Breast epithelium (tissue), 3 donors: ENCODE results near the gene IL1RAPL2.

Experiments used
- CTCF ChIP-seq, 3 donors: fragments of 450-650 bp; IDR thresholded peaks; one replicate each; pipeline ENCODE4 v1.5.1; 2016 to 2017; ENCODE audit warnings: antibody characterized with exemption in 3 of 3, mild to moderate bottlenecking in 3 of 3, moderate library complexity in 3 of 3
- POLR2A ChIP-seq: fragments of 450-650 bp; IDR thresholded peaks from one replicate; pipeline ENCODE4 v1.6.1; 2016; ENCODE audit warnings: antibody characterized with exemption, mild to moderate bottlenecking, moderate library complexity
- POLR2AphosphoS5 ChIP-seq, 3 donors: sonication (generic); formaldehyde crosslinking; IDR thresholded peaks; one replicate each; pipeline ENCODE4 v1.6.1; 2017; ENCODE audit warnings: antibody characterized with exemption in 3 of 3

GRCh38 chrX:105265093-105265492 lies 699.1 kb downstream of the IL1RAPL2 start:
- TF ChIP-seq CTCF (IDR thresholded peaks at IDR 0.05) = no peak
- TF ChIP-seq POLR2A = no peak
- TF ChIP-seq POLR2AphosphoS5 (IDR thresholded peaks at IDR 0.05) = no peak
